Astrocyte (in vitro differentiated cells and primary cell): ENCODE data around the gene MXRA8. TPM values are rescaled to one million over a fixed set of nuclear protein-coding genes. Genes with fewer than 3 reads are reported as not detected.
A peak's percentile ranks its signal among the peaks of the same experiment; 100 is the strongest.

Experiments
- DNase-seq: peaks from one replicate; pipeline ENCODE4 v3.0.0-alpha.2; 2010; ENCODE audit warnings: low read depth
- FAIRE-seq: peaks from 2 replicates; lab custom pipeline; 2011; peaks lifted over from hg19 to GRCh38; lab: Jason Lieb, UNC
- H2AFZ ChIP-seq: 2 replicates; pipeline ENCODE4 v1.6.0; 2012; ENCODE audit warnings: low read depth, low read length, inconsistent platforms
- H3K27ac ChIP-seq: 2 replicates; pipeline ENCODE4 v1.5.1; 2011; ENCODE audit warnings: low read depth, low read length, inconsistent platforms
- H3K27me3 ChIP-seq: 2 replicates; pipeline ENCODE4 v1.6.0; 2011; ENCODE audit warnings: low read length, inconsistent platforms; ENCODE audit not compliant: insufficient read depth
- H3K36me3 ChIP-seq: 2 replicates; pipeline ENCODE4 v1.5.1; 2011; ENCODE audit warnings: low read length, inconsistent platforms; ENCODE audit not compliant: insufficient read depth
- H3K4me1 ChIP-seq: 2 replicates; pipeline ENCODE4 v1.5.1; 2011; ENCODE audit warnings: low read length, inconsistent platforms; ENCODE audit not compliant: insufficient read depth
- H3K4me2 ChIP-seq: 2 replicates; pipeline ENCODE4 v1.6.0; 2012; ENCODE audit warnings: low read length, inconsistent platforms
- H3K4me3 ChIP-seq: 2 replicates; pipeline ENCODE4 v1.5.1; 2011; ENCODE audit warnings: low read depth, mild to moderate bottlenecking, low read length, inconsistent platforms; ENCODE audit not compliant: insufficient read depth
- H3K79me2 ChIP-seq: 2 replicates; pipeline ENCODE4 v1.6.0; 2012; ENCODE audit warnings: mild to moderate bottlenecking, low read length, inconsistent platforms; ENCODE audit not compliant: insufficient read depth
- H3K9ac ChIP-seq: 2 replicates; pipeline ENCODE4 v1.6.0; 2012; ENCODE audit warnings: mild to moderate bottlenecking, low read length, inconsistent platforms
- H3K9me3 ChIP-seq: 2 replicates; pipeline ENCODE4 v1.5.1; 2012; ENCODE audit warnings: low read depth, mild to moderate bottlenecking, low read length, inconsistent platforms; ENCODE audit not compliant: insufficient read depth
- H4K20me1 ChIP-seq: 2 replicates; pipeline ENCODE4 v1.6.0; 2012; ENCODE audit warnings: low read length, inconsistent platforms; ENCODE audit not compliant: insufficient read depth
- H3K27ac Mint-ChIP-seq: one replicate; pipeline ENCODE4 v1.8.0; 2021; ENCODE audit warnings: mild to moderate bottlenecking, mixed read lengths; ENCODE audit not compliant: unreplicated experiment
- H3K27me3 Mint-ChIP-seq: one replicate; pipeline ENCODE4 v1.8.0; 2021; ENCODE audit warnings: low read depth, mixed read lengths; ENCODE audit not compliant: unreplicated experiment
- H3K36me3 Mint-ChIP-seq: one replicate; pipeline ENCODE4 v1.8.0; 2021; ENCODE audit warnings: low read depth, mixed read lengths; ENCODE audit not compliant: unreplicated experiment
- H3K4me1 Mint-ChIP-seq: one replicate; pipeline ENCODE4 v1.8.0; 2021; ENCODE audit warnings: low read depth, mixed read lengths; ENCODE audit not compliant: unreplicated experiment
- H3K4me3 Mint-ChIP-seq: one replicate; pipeline ENCODE4 v1.8.0; 2021; ENCODE audit warnings: mild to moderate bottlenecking, moderate library complexity, mixed read lengths; ENCODE audit not compliant: unreplicated experiment
- H3K9me3 Mint-ChIP-seq: one replicate; pipeline ENCODE4 v1.8.0; 2021; ENCODE audit warnings: mild to moderate bottlenecking, mixed read lengths; ENCODE audit not compliant: unreplicated experiment
- CTCF ChIP-seq: IDR thresholded peaks from 2 replicates; pipeline ENCODE4 v1.5.1; 2011; ENCODE audit warnings: low read depth, mild to moderate bottlenecking, inconsistent platforms, low read length, moderate library complexity; ENCODE audit not compliant: insufficient read depth
- EZH2 ChIP-seq: IDR thresholded peaks from 2 replicates; pipeline ENCODE4 v1.6.1; 2012; ENCODE audit warnings: mild to moderate bottlenecking, low read length, inconsistent platforms; ENCODE audit not compliant: insufficient read depth
- total RNA-seq: library from RNA; stranded (reverse); gene quantifications from 2 replicates; pipeline ENCODE4 v1.2.1, GENCODE V29; 2021

The MXRA8 gene
- total RNA-seq, 1 donor from 2014 or later = 112 TPM

- H3K79me2 ChIP-seq = peaks cover 54% of the 10 kb centered on the region
- no peak overlapping the region for H3K4me3 ChIP-seq
- H2AFZ ChIP-seq = no peak overlapping the region
- H4K20me1 ChIP-seq = peaks cover 57% of the 10 kb centered on the region
- TF ChIP-seq EZH2 = no peak
- no peak for TF ChIP-seq CTCF
- no peaks in the 10 kb centered on the region for H3K36me3 ChIP-seq
- Mint-ChIP-seq H3K4me1 (peaks cover 17% of the 10 kb centered on the region), H3K27me3 (no peaks in the 10 kb centered on the region), H3K27ac (no peak overlapping the region), H3K9me3 (no peaks in the 10 kb centered on the region), H3K36me3 (no peaks in the 10 kb centered on the region), H3K4me3 (peak overlapping the region; percentile 80)
- peaks cover 19% of the 10 kb centered on the region for H3K4me1 ChIP-seq
- H3K4me2 ChIP-seq = peak overlapping the region; percentile 98
- no peaks in the 10 kb centered on the region for H3K27me3 ChIP-seq
- H3K9ac ChIP-seq = peak overlapping the region; percentile 87
- no peaks in the 10 kb centered on the region for H3K9me3 ChIP-seq
- FAIRE-seq (no peak), DNase-seq (no peak)
- H3K27ac ChIP-seq = no peak overlapping the region
Measured at GRCh38 chr1:1326075-1326605, 32.2 kb downstream of the MXRA8 start.

GRCh38 chr1:1325288-1326074, 32.9 kb downstream of the MXRA8 start:
- H3K27ac Mint-ChIP-seq = no peak overlapping the region
- Histone ChIP-seq H2AFZ (peak overlapping the region; percentile 62), H3K79me2 (peaks cover 61% of the 10 kb centered on the region), H3K9ac (peak overlapping the region; percentile 87), H3K4me1 (peaks cover 26% of the 10 kb centered on the region), H3K36me3 (no peaks in the 10 kb centered on the region), H4K20me1 (peaks cover 64% of the 10 kb centered on the region), H3K4me3 (peak overlapping the region; percentile 72), H3K27me3 (no peaks in the 10 kb centered on the region), H3K4me2 (peak overlapping the region; percentile 98), H3K9me3 (no peaks in the 10 kb centered on the region), H3K27ac (peak overlapping the region; percentile 31)
- H3K27me3 Mint-ChIP-seq = no peaks in the 10 kb centered on the region
- TF ChIP-seq CTCF = no peak
- no peak for TF ChIP-seq EZH2
- no peak for DNase-seq
- H3K4me3 Mint-ChIP-seq = peak overlapping the region; percentile 80
- no peaks in the 10 kb centered on the region for H3K9me3 Mint-ChIP-seq
- no peaks in the 10 kb centered on the region for H3K36me3 Mint-ChIP-seq
- FAIRE-seq = no peak
- H3K4me1 Mint-ChIP-seq = peaks cover 18% of the 10 kb centered on the region
